GM12874 (cell line): ENCODE results near the gene NOL8.

Source experiments
- TF ChIP-seq, protein P1 (sequence below): IDR thresholded peaks from 2 replicates; pipeline ENCODE4 v1.5.1; 2011; ENCODE audit warnings: low read depth, mild to moderate bottlenecking, control low read depth, low read length, moderate library complexity; ENCODE audit not compliant: insufficient read depth

The NOL8 gene

DNA sequence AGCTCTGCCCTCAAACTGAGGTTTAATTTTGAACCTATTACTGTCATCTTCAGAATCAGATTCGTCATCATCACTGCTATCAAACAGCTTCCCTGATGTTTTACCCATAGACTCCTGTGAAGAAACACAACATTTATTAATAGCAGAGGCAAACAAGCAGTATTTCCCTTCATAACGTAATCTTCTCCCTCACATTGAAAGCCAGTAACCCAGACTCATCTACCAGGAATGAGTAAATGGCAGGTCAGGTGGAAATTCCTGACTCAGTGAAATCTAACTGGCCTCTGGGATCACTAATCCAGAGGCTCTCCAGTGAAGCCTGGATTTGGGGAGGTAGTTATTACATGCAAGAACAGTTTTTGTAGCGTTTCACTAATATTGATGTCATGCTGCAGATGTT lies 14.6 kb downstream of the NOL8 start:
- TF ChIP-seq, protein P1, sequence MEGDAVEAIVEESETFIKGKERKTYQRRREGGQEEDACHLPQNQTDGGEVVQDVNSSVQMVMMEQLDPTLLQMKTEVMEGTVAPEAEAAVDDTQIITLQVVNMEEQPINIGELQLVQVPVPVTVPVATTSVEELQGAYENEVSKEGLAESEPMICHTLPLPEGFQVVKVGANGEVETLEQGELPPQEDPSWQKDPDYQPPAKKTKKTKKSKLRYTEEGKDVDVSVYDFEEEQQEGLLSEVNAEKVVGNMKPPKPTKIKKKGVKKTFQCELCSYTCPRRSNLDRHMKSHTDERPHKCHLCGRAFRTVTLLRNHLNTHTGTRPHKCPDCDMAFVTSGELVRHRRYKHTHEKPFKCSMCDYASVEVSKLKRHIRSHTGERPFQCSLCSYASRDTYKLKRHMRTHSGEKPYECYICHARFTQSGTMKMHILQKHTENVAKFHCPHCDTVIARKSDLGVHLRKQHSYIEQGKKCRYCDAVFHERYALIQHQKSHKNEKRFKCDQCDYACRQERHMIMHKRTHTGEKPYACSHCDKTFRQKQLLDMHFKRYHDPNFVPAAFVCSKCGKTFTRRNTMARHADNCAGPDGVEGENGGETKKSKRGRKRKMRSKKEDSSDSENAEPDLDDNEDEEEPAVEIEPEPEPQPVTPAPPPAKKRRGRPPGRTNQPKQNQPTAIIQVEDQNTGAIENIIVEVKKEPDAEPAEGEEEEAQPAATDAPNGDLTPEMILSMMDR = no peak

DNA sequence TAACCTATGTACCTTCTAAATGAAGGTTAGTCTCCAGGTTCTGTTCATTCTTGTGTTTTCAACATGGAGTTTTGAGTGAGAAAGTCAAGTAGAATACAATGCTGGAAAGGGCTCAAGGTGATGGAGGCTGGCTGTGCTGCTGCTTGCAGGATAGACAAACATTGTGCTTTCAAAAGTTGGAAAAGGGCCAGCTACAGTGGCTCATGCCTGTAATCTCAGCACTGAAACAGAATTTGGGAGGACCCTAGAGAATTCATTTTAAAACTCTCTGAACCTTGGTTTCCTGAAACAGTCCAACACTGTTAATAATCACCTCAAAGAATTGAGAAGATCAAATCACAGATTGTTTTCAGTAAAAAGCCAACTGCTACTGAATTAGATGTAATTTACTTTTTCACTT lies 16.3 kb downstream of the NOL8 start:
- TF ChIP-seq, protein P1 = no peak

DNA sequence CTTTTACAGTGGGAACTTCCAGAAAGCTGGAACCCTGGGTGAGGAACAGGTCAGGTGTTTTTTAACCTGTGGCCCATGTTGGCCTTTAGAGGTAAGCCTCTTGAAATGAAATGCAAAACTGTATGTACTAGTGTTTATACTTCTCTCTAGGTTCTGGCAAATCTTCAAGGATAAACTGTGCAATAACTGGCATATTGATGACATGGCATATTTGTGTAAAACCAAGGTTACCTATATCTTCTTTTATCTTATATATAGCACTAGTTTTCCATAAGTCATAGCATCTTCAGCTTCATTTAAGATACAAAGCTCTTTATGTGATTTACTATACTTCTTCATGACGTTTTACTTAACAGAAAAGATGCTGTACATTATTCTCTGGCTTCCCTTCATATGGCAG lies 24.2 kb downstream of the NOL8 start:
- TF ChIP-seq, protein P1 = no peak

DNA sequence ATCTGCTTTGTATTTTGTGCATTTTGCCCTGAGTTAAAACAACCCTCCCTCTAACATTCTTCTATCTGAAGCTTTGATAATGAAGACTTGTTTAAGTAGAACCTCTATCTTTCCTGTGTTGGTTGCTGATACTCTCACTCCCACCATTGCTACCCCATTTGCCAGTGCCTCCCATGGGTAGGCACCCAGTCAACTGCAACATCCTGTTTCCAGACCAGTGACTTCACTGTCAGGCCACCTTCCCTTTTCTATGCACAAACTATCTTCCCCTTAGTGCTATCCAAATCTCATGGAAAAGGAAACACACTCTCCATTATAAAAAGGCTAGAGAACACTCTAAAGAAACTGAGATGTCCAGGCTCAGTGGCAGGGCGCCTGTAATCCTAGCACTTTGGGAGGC lies 26.0 kb downstream of the NOL8 start:
- TF ChIP-seq, protein P1 = no peak

DNA sequence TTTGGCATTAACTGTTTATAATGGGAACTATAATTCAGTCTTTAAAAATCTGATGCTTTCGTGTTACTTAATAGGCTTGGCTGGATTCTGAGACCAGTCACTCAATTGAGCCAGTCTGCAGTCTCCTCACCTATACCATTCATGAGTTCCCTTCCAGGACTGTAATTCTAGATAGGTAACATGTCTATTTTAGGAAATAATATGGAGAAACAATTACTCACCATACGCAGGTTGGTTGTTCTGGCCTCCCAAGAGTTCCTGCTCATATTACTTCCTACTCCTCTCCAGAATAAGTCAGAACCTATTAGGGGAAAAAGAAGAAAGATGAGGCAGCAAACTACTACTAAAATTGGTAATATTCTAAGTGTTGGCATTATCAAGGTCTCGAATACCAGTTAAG lies 27.1 kb downstream of the NOL8 start:
- TF ChIP-seq, protein P1 = no peak

DNA sequence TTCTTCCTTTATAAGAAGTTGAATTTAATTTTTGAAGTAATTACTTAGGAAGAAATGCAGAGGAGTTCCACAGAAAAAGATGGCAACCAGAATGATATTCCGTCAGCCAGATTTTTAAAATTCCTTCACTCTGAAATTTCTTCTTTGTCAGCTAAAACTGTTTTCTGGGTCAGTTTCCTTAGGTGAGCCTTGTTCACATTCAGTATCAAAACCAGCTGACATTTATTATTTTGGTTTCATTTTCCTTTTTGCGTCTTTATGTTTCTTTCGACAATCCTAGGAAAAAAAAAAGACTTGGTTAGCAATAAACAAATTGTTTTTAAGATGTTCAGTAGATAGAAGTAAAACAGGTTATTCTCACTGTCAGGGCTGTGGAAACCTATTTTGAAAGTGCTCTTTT lies 27.5 kb downstream of the NOL8 start:
- TF ChIP-seq, protein P1 = no peak

DNA sequence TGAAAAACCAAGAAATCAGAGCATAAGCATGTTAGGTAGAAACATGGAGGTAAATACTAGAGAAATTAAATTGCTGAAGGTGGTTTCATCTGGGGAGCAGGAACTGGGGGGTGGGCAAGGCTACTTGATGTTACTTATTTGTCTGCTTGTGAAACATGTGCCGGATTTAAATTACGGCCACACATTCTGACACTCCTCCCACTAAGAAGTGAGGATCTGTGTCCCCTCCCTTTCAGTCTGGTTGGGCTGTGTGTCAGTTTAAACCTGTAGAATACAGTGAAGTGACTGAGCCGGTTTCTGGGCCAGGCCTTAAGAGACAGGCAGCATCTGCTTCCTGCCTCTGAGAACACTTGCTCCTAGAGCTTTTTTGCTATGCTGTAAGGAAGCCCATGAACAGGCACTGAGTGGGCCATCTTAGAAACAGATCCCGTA lies 29.3 kb downstream of the NOL8 start:
- TF ChIP-seq, protein P1 = no peak
